Neutrophil (primary cell): ENCODE measurements around the gene CA10.

Experiments used
- H3K27ac ChIP-seq: fragments of 200-600 bp; sonication (generic); 2 replicates; pipeline ENCODE4 v1.5.1; 2016; ENCODE audit warnings: mild to moderate bottlenecking, moderate library complexity
- H3K27me3 ChIP-seq: fragments of 200-600 bp; sonication (generic); 2 replicates; pipeline ENCODE4 v1.6.0; 2016; ENCODE audit warnings: mild to moderate bottlenecking
- H3K36me3 ChIP-seq: fragments of 200-600 bp; sonication (generic); 2 replicates; pipeline ENCODE4 v1.5.1; 2017
- H3K4me1 ChIP-seq, 2 experiments: fragments of 200-600 bp in 1 of 2; sonication (generic) in 1 of 2; 1 replicate in 1 of 2; 2 replicates in 1 of 2; pipeline versions ENCODE4 v1.5.1 to v1.6.1; 2013 to 2016; ENCODE audit warnings: low read depth in 1 of 2, low read length in 1 of 2, mild to moderate bottlenecking in 1 of 2, moderate library complexity in 1 of 2; ENCODE audit not compliant: control insufficient read depth in 1 of 2, insufficient read depth in 1 of 2
- H3K4me3 ChIP-seq, 2 experiments: fragments of 200-600 bp in 1 of 2; sonication (generic) in 1 of 2; 1 replicate in 1 of 2; 2 replicates in 1 of 2; pipeline ENCODE4 v1.5.1; 2013 to 2016; ENCODE audit warnings: low read depth in 1 of 2, low read length in 1 of 2, mild to moderate bottlenecking in 1 of 2, moderate library complexity in 1 of 2
- H3K9me3 ChIP-seq: fragments of 200-600 bp; sonication (generic); 2 replicates; pipeline ENCODE4 v1.5.1; 2016
- CTCF ChIP-seq: fragments of 200-600 bp; sonication (generic); IDR thresholded peaks from 2 replicates; pipeline ENCODE4 v1.5.1; 2016; ENCODE audit warnings: antibody characterized with exemption

CA10 gene

GRCh38 chr17:52145476-52145875 lies 13.0 kb downstream of the CA10 start:
- peaks cover 0 to 4% of the 10 kb centered on the region in 2 experiments for H3K4me1 ChIP-seq
- no peak for TF ChIP-seq CTCF

GRCh38 chr17:52143542-52143941 lies 15.0 kb downstream of the CA10 start:
- no peak for TF ChIP-seq CTCF
- no peaks in the 10 kb centered on the region for H3K36me3 ChIP-seq
- H3K4me3 ChIP-seq = no peak overlapping the region
- peaks cover 5% of the 10 kb centered on the region for H3K27me3 ChIP-seq
- H3K27ac ChIP-seq = no peak overlapping the region
- H3K9me3 ChIP-seq = no peaks in the 10 kb centered on the region
- peaks cover 0 to 4% of the 10 kb centered on the region in 2 experiments for H3K4me1 ChIP-seq

More at GRCh38 chr17:52145476-52145875, 13.0 kb downstream of the CA10 start:
- no peaks in the 10 kb centered on the region for H3K9me3 ChIP-seq
- peaks cover 5% of the 10 kb centered on the region for H3K27me3 ChIP-seq
- H3K4me3 ChIP-seq = no peak overlapping the region
- no peak overlapping the region for H3K27ac ChIP-seq
- H3K36me3 ChIP-seq = no peaks in the 10 kb centered on the region

- Histone ChIP-seq H3K36me3 (no peaks in the 10 kb centered on the region), H3K27ac (no peak overlapping the region), H3K27me3 (peaks cover 5% of the 10 kb centered on the region), H3K9me3 (no peaks in the 10 kb centered on the region), H3K4me1 (no peaks in the 10 kb centered on the region), H3K4me3 (no peak overlapping the region)
- no peak for TF ChIP-seq CTCF
These were observed 17.9 kb downstream of the CA10 start for GRCh38 chr17:52140601-52141000.

- Histone ChIP-seq H3K27me3 (no peaks in the 10 kb centered on the region), H3K9me3 (no peaks in the 10 kb centered on the region), H3K27ac (no peak overlapping the region), H3K36me3 (no peaks in the 10 kb centered on the region), H3K4me1 (no peaks in the 10 kb centered on the region), H3K4me3 (no peak overlapping the region)
- no peak for TF ChIP-seq CTCF
These were observed 19.8 kb downstream of the CA10 start for GRCh38 chr17:52138752-52139151.

- Histone ChIP-seq H3K27me3 (no peaks in the 10 kb centered on the region), H3K4me3 (no peak overlapping the region), H3K36me3 (no peaks in the 10 kb centered on the region), H3K4me1 (no peaks in the 10 kb centered on the region), H3K27ac (no peak overlapping the region), H3K9me3 (no peaks in the 10 kb centered on the region)
- no peak for TF ChIP-seq CTCF
These were observed 20.2 kb downstream of the CA10 start for GRCh38 chr17:52138350-52138749.

GRCh38 chr17:52136166-52136565 lies 22.3 kb downstream of the CA10 start:
- H3K36me3 ChIP-seq = no peaks in the 10 kb centered on the region
- TF ChIP-seq CTCF = no peak
- no peak overlapping the region for H3K27ac ChIP-seq
- H3K27me3 ChIP-seq = no peaks in the 10 kb centered on the region
- no peak overlapping the region for H3K4me3 ChIP-seq
- H3K4me1 ChIP-seq = no peaks in the 10 kb centered on the region
- no peaks in the 10 kb centered on the region for H3K9me3 ChIP-seq
